WTC11 (cell line): ENCODE measurements around the gene NHERF2. TPM values are rescaled to one million over a fixed set of nuclear protein-coding genes. Genes with fewer than 3 reads are reported as not detected.
A peak's percentile ranks its signal among the peaks of the same experiment; 100 is the strongest.

Experiments used
- ATAC-seq: fragments of 200-7000 bp; cut with Tn5 transposase; 2 replicates; pipeline ENCODE4 v1.10.0; 2021; ENCODE audit warnings: mild to moderate bottlenecking, moderate library complexity
- CTCF ChIA-PET: fragments of 300-600 bp; sonication (Branson Sonifier 250); formaldehyde crosslinking; loops from one replicate; lab custom pipeline; 2021; ENCODE audit warnings: antibody characterized with exemption; lab: Charles Lee
- POLR2A ChIA-PET: fragments of 350-600 bp; sonication (Branson Sonifier 250); formaldehyde crosslinking; loops from one replicate; lab custom pipeline; 2021; ENCODE audit warnings: antibody characterized with exemption; lab: Charles Lee
- DNase-seq: peaks from one replicate; pipeline ENCODE4 v3.0.0; 2021; ENCODE audit warnings: low spot score
- H3K27ac Mint-ChIP-seq: 2 replicates; pipeline ENCODE4 v1.8.0; 2021; ENCODE audit warnings: mixed read lengths
- H3K27me3 Mint-ChIP-seq: 2 replicates; pipeline ENCODE4 v1.8.0; 2021; ENCODE audit warnings: low read depth, mild to moderate bottlenecking, moderate library complexity, mixed read lengths
- H3K36me3 Mint-ChIP-seq: 2 replicates; pipeline ENCODE4 v1.8.0; 2021; ENCODE audit warnings: mixed read lengths
- H3K4me1 Mint-ChIP-seq: 2 replicates; pipeline ENCODE4 v1.8.0; 2022; ENCODE audit warnings: mixed read lengths
- H3K4me3 Mint-ChIP-seq: 2 replicates; pipeline ENCODE4 v1.8.0; 2021; ENCODE audit warnings: mild to moderate bottlenecking, moderate library complexity, mixed read lengths
- H3K9me3 Mint-ChIP-seq: 2 replicates; pipeline ENCODE4 v1.8.0; 2021; ENCODE audit warnings: mixed read lengths
- ELF4 ChIP-seq: sonication (generic); formaldehyde crosslinking; IDR thresholded peaks from 2 replicates; pipeline ENCODE4 v1.8.1; 2022; ENCODE audit warnings: low read depth, mild to moderate bottlenecking, moderate library complexity, missing genetic modification reagents
- FOXJ3 ChIP-seq: sonication (generic); formaldehyde crosslinking; IDR thresholded peaks from 2 replicates; pipeline ENCODE4 v1.9.0; 2021; ENCODE audit warnings: missing genetic modification reagents, mild to moderate bottlenecking, borderline replicate concordance
- GABPB1 ChIP-seq: sonication (generic); formaldehyde crosslinking; IDR thresholded peaks from 2 replicates; pipeline ENCODE4 v1.8.1; 2023; ENCODE audit warnings: mild to moderate bottlenecking, missing genetic modification reagents
- GRHL2 ChIP-seq: fragments of 250-450 bp; sonication (Bioruptor Pico); IDR thresholded peaks from 2 replicates; pipeline ENCODE4 v1.8.0; 2022; ENCODE audit warnings: mild to moderate bottlenecking, moderate library complexity; ENCODE audit not compliant: insufficient replicate concordance, severe bottlenecking
- IRF2 ChIP-seq: sonication (generic); formaldehyde crosslinking; IDR thresholded peaks from 2 replicates; pipeline ENCODE4 v1.8.0; 2022; ENCODE audit warnings: low read depth, missing genetic modification reagents, borderline replicate concordance
- KAT7 ChIP-seq: sonication (generic); formaldehyde crosslinking; IDR thresholded peaks from 2 replicates; pipeline ENCODE4 v1.8.1; 2023; ENCODE audit warnings: missing genetic modification reagents, mild to moderate bottlenecking, borderline replicate concordance
- NFATC4 ChIP-seq: fragments of 250-450 bp; sonication (Bioruptor Pico); IDR thresholded peaks from 2 replicates; pipeline ENCODE4 v1.9.0; 2021; ENCODE audit warnings: mild to moderate bottlenecking
- NFE2L1 ChIP-seq: sonication (generic); formaldehyde crosslinking; IDR thresholded peaks from 2 replicates; pipeline ENCODE4 v1.8.1; 2023; ENCODE audit warnings: missing genetic modification reagents
- NR2C2 ChIP-seq: sonication (generic); formaldehyde crosslinking; IDR thresholded peaks from 2 replicates; pipeline ENCODE4 v1.8.0; 2022; ENCODE audit warnings: mild to moderate bottlenecking, missing genetic modification reagents
- NR3C1 ChIP-seq: sonication (generic); formaldehyde crosslinking; conservative IDR thresholded peaks from 2 replicates; pipeline ENCODE4 v1.8.1; 2023; ENCODE audit warnings: low read depth, mild to moderate bottlenecking, missing genetic modification reagents
- PRRX2 ChIP-seq: fragments of 250-450 bp; sonication (Bioruptor Pico); IDR thresholded peaks from 2 replicates; pipeline ENCODE4 v1.8.0; 2021; ENCODE audit warnings: mild to moderate bottlenecking
- SMAD4 ChIP-seq: sonication (generic); formaldehyde crosslinking; IDR thresholded peaks from 2 replicates; pipeline ENCODE4 v1.8.0; 2022; ENCODE audit warnings: mild to moderate bottlenecking, missing genetic modification reagents
- SOX15 ChIP-seq: fragments of 250-450 bp; sonication (Bioruptor Pico); IDR thresholded peaks from 2 replicates; pipeline ENCODE4 v1.9.0; 2021; ENCODE audit warnings: mild to moderate bottlenecking
- ZNF138 ChIP-seq: sonication (generic); formaldehyde crosslinking; conservative IDR thresholded peaks from 2 replicates; pipeline ENCODE4 v1.8.1; 2022; ENCODE audit warnings: mild to moderate bottlenecking, moderate library complexity, missing genetic modification reagents
- ZNF219 ChIP-seq: sonication (generic); formaldehyde crosslinking; IDR thresholded peaks from 2 replicates; pipeline ENCODE4 v1.8.0; 2023; ENCODE audit warnings: missing genetic modification reagents, mild to moderate bottlenecking, borderline replicate concordance
- ZNF263 ChIP-seq: sonication (generic); formaldehyde crosslinking; IDR thresholded peaks from 2 replicates; pipeline ENCODE4 v1.8.1; 2022; ENCODE audit warnings: low read depth, mild to moderate bottlenecking, moderate library complexity, missing genetic modification reagents
- ZNF416 ChIP-seq: fragments of 250-450 bp; sonication (Bioruptor Pico); IDR thresholded peaks from 2 replicates; pipeline ENCODE4 v1.9.0; 2021; ENCODE audit warnings: mild to moderate bottlenecking, inconsistent platforms
- ZNF423 ChIP-seq: fragments of 250-450 bp; sonication (Bioruptor Pico); IDR thresholded peaks from 2 replicates; pipeline ENCODE4 v2.1.2; 2022; ENCODE audit warnings: mild to moderate bottlenecking, moderate library complexity
- total RNA-seq: library from RNA; stranded (reverse); gene quantifications from 3 replicates; pipeline ENCODE4 v1.2.3, GENCODE V29; 2021
- TF ChIP-seq, protein P1 (sequence below): fragments of 250-450 bp; sonication (Bioruptor Pico); IDR thresholded peaks from 2 replicates; pipeline ENCODE4 v1.9.0; 2021; ENCODE audit warnings: mild to moderate bottlenecking
- TF ChIP-seq, protein P2 (sequence below): sonication (generic); formaldehyde crosslinking; IDR thresholded peaks from 2 replicates; pipeline ENCODE4 v1.8.0; 2022; ENCODE audit warnings: mild to moderate bottlenecking, missing genetic modification reagents
- TF ChIP-seq, protein P3 (sequence below): sonication (generic); formaldehyde crosslinking; IDR thresholded peaks from 2 replicates; pipeline ENCODE4 v1.8.1; 2022; ENCODE audit warnings: low read depth, missing genetic modification reagents, borderline replicate concordance
- TF ChIP-seq, protein P4 (sequence below): sonication (generic); formaldehyde crosslinking; IDR thresholded peaks from 2 replicates; pipeline ENCODE4 v1.8.1; 2023; ENCODE audit warnings: mild to moderate bottlenecking, missing genetic modification reagents, moderate library complexity
- TF ChIP-seq, protein P5 (sequence below): fragments of 200-600 bp; IDR thresholded peaks from 2 replicates; pipeline ENCODE4 v1.8.0; 2022; ENCODE audit warnings: antibody characterized with exemption

The NHERF2 gene
- total RNA-seq, 1 experiment from 2014 or later = 31.1 TPM

DNA sequence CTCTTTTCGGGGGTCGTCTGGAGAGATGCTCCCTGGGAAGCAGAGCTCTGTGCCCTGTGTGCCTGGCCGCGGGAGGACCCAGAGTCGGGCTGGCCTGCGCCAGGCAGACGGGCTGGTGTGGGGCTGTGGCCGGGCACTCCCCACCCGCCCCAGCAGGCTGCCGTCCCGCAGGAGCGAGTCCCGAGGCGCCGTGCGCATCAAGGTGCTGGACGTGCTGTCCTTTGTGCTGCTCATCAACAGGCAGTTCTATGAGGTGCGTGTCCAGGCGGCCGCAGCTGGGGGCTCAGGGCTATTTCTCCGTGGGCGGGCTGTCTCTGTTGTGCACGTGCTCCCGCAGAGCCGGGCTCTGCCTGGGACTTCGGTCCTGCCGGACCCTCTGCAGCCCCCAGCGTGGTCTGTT lies 36.1 kb downstream of the NHERF2 start:
- POLR2A ChIA-PET = no interaction called here
- TF ChIP-seq ZNF263 (CRISPR knock-in tag) = no peak
- no peak for TF ChIP-seq ZNF416 (CRISPR knock-in tag)
- no peak for TF ChIP-seq ZNF423 (CRISPR knock-in tag)
- TF ChIP-seq, protein P1, sequence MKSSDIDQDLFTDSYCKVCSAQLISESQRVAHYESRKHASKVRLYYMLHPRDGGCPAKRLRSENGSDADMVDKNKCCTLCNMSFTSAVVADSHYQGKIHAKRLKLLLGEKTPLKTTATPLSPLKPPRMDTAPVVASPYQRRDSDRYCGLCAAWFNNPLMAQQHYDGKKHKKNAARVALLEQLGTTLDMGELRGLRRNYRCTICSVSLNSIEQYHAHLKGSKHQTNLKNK (CRISPR knock-in tag) = no peak
- TF ChIP-seq FOXJ3 (CRISPR knock-in tag) = no peak
- no peak for TF ChIP-seq NR2C2 (CRISPR knock-in tag)
- no peak for TF ChIP-seq KAT7 (CRISPR knock-in tag)
- TF ChIP-seq, protein P2, sequence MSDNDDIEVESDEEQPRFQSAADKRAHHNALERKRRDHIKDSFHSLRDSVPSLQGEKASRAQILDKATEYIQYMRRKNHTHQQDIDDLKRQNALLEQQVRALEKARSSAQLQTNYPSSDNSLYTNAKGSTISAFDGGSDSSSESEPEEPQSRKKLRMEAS (CRISPR knock-in tag) = no peak
- no peak for TF ChIP-seq GRHL2 (CRISPR knock-in tag)
- TF ChIP-seq GABPB1 (CRISPR knock-in tag) = no peak
- TF ChIP-seq, protein P3, sequence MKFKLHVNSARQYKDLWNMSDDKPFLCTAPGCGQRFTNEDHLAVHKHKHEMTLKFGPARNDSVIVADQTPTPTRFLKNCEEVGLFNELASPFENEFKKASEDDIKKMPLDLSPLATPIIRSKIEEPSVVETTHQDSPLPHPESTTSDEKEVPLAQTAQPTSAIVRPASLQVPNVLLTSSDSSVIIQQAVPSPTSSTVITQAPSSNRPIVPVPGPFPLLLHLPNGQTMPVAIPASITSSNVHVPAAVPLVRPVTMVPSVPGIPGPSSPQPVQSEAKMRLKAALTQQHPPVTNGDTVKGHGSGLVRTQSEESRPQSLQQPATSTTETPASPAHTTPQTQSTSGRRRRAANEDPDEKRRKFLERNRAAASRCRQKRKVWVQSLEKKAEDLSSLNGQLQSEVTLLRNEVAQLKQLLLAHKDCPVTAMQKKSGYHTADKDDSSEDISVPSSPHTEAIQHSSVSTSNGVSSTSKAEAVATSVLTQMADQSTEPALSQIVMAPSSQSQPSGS = no peak
- no peak for TF ChIP-seq IRF2
- no peak for DNase-seq

DNA sequence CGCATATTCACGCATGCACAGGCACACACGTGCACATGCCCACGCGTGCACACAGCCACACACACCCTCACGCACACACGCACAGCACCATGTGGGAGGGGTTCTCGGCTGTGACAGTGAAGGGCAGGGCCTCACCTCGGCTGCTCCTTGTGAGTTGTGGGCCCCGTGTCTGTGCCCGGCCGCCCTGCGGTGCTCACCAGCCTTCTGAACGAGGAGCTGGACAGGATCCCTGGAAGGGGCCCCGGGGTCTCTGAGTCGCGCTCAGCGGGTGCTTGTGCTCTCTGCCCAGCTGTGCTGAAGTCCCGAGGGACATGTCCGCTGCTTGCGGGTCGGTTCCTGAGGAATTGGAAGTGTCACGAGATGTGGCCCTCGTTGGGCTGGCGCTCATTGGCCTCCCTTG lies 37.2 kb downstream of the NHERF2 start:
- POLR2A ChIA-PET = no interaction called here
- H3K27ac Mint-ChIP-seq = peak overlapping the region; percentile 50; the same call in 1 of the 2 replicates
- no peaks in the 10 kb centered on the region for H3K9me3 Mint-ChIP-seq
- TF ChIP-seq NFE2L1 (CRISPR knock-in tag) (no peak), IRF2 (no peak), NFATC4 (CRISPR knock-in tag) (no peak), ELF4 (CRISPR knock-in tag) (no peak), SMAD4 (CRISPR knock-in tag) (no peak)
- TF ChIP-seq, all 79 proteins: peak for 0
- Mint-ChIP-seq H3K4me1 (no peaks in the 10 kb centered on the region), H3K4me3 (no peak overlapping the region), H3K27me3 (no peaks in the 10 kb centered on the region), H3K36me3 (peaks cover 14% of the 10 kb centered on the region)
- no peak for DNase-seq
- ATAC-seq = no peak
- CTCF ChIA-PET = interaction anchor here (1.5 kb wide), 2 partner anchors 16 to 60 kb away, joined by 5 read pairs; partner anchors contain the start of genes NTHL1 and TSC2

More for the DNA sequence above, 36.1 kb downstream of the NHERF2 start:
- no peaks in the 10 kb centered on the region for H3K9me3 Mint-ChIP-seq
- H3K4me1 Mint-ChIP-seq = no peaks in the 10 kb centered on the region
- no peak for ATAC-seq
- CTCF ChIA-PET = interaction anchor here (0.7 to 1.5 kb wide), 4 partner anchors 40 to 78 kb away, joined by 3 to 5 read pairs (median 4); no protein-coding TSS in a partner anchor
- no peak overlapping the region for H3K4me3 Mint-ChIP-seq
- H3K27me3 Mint-ChIP-seq = no peaks in the 10 kb centered on the region
- H3K27ac Mint-ChIP-seq = no peak overlapping the region
- H3K36me3 Mint-ChIP-seq = peaks cover 8% of the 10 kb centered on the region

DNA sequence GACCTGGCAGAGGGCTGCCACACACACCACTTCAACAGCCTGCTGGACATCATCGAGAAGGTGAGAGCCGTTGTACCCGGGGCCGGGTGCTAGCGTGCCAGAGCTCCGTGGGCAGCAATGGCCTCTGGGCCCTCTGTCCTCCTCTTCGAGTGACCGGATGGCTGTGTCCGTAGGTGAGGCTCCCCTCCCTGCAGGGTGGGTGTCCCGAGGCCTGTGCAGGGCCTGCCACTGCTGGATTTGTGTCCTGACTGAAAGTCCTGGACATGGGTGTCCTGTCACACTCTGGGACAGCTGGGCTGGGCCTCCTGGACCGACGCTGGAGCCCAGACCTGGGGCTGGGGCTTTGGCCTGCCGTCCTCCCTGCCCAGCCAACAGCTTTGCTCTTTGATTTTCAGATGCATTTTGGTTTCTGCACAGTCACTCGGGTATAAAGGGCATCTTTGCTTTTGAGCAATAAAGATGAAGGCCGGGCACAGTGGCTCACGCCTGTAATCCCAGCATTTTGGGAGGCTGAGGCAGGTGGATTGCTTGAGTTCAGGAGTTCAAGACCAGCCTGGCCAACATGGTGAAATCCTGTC lies 37.8 kb downstream of the NHERF2 start:
- H3K27ac Mint-ChIP-seq = no peak overlapping the region
- TF ChIP-seq ZNF138 (CRISPR knock-in tag) = no peak
- TF ChIP-seq NR3C1 (CRISPR knock-in tag) = no peak
- TF ChIP-seq FOXJ3 (CRISPR knock-in tag) = no peak
- TF ChIP-seq, protein P4, sequence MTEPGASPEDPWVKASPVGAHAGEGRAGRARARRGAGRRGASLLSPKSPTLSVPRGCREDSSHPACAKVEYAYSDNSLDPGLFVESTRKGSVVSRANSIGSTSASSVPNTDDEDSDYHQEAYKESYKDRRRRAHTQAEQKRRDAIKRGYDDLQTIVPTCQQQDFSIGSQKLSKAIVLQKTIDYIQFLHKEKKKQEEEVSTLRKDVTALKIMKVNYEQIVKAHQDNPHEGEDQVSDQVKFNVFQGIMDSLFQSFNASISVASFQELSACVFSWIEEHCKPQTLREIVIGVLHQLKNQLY (CRISPR knock-in tag) = no peak
- no peak for TF ChIP-seq PRRX2
- TF ChIP-seq, protein P5, sequence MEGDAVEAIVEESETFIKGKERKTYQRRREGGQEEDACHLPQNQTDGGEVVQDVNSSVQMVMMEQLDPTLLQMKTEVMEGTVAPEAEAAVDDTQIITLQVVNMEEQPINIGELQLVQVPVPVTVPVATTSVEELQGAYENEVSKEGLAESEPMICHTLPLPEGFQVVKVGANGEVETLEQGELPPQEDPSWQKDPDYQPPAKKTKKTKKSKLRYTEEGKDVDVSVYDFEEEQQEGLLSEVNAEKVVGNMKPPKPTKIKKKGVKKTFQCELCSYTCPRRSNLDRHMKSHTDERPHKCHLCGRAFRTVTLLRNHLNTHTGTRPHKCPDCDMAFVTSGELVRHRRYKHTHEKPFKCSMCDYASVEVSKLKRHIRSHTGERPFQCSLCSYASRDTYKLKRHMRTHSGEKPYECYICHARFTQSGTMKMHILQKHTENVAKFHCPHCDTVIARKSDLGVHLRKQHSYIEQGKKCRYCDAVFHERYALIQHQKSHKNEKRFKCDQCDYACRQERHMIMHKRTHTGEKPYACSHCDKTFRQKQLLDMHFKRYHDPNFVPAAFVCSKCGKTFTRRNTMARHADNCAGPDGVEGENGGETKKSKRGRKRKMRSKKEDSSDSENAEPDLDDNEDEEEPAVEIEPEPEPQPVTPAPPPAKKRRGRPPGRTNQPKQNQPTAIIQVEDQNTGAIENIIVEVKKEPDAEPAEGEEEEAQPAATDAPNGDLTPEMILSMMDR = no peak
- TF ChIP-seq IRF2 = no peak
- no peak for TF ChIP-seq ZNF423 (CRISPR knock-in tag)
- no peak for TF ChIP-seq SOX15 (CRISPR knock-in tag)
- no peak for TF ChIP-seq ZNF219 (CRISPR knock-in tag)
- ATAC-seq (no peak), DNase-seq (no peak)
- no peaks in the 10 kb centered on the region for H3K4me1 Mint-ChIP-seq
- H3K36me3 Mint-ChIP-seq = peaks cover 16% of the 10 kb centered on the region
- no peak overlapping the region for H3K4me3 Mint-ChIP-seq
- CTCF ChIA-PET = interaction anchor here (1.5 kb wide), 2 partner anchors 16 to 61 kb away, joined by 5 read pairs; partner anchors contain the start of genes NTHL1 and TSC2
- POLR2A ChIA-PET = no interaction called here
- H3K9me3 Mint-ChIP-seq = no peaks in the 10 kb centered on the region
- H3K27me3 Mint-ChIP-seq = no peaks in the 10 kb centered on the region
